ENCODE data around the gene TEX14. TPM values are rescaled to one million over a fixed set of nuclear protein-coding genes. Genes with fewer than 3 reads are reported as not detected.
"Not testable (repeated sequence)": the region's sequence is repeated elsewhere in the genome, so short reads cannot be mapped to it uniquely, and the experiment has no call there.

Gene TEX14
- total RNA-seq, 1 donor from 2014 or later = 0.76 TPM

DNA sequence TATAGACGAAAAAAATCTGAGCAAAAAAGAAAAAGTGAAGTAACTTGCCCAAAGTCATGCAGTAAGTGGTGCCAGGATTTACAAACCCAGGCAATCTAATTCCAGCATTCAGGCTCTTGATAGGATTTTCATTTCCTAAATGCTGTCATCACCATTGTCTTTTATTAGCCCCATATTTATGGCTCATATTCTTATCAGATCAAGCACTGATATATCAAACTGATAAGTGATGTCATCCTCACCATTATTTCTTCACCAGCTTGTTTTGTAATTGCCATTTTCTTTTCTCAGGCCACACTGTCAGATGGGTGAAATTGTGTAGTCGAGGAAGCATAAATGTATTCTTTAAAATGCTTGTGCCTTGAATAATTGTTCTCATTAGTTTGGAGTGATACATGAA lies 1.9 kb upstream of the TEX14 start:
- intact Hi-C loops (cut with DNase I) = no loop called here
- ATAC-seq (no peak), DNase-seq (ENCODE audit: low spot score) (no peak)

DNA sequence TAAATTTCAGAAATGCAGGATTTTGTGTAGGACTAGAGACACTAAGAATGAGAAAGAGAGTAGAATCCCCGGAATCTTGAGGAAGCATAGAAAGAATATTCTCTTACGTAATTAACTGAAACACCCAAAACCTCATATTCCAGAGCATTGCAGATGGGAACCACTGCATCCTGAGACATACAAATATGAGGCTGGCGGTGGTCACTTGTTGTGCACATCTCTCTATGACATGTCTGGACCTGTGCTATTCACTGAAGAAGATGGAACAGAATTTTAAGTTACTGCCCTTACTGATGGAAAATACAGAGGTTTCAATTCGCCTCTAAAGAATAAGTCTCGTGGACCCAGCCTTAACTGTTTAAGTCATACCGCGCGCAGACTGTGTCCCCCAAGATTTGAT lies 1.4 kb upstream of the TEX14 start:
- ATAC-seq (no peak), DNase-seq (ENCODE audit: low spot score) (no peak)
- intact Hi-C loops (cut with DNase I) = no loop called here

GRCh38 chr17:58692239-58693055 lies 602 bp upstream of the TEX14 start, which contains the start of gene RAD51C:
Gene RAD51C, plus strand, starts transcription at chr17:58692602. Its CDS starts 42 bp downstream, at chr17:58692644.
- ATAC-seq (peak; percentile 99), DNase-seq (ENCODE audit: low spot score) (peak; percentile 90)
- intact Hi-C loops (cut with DNase I) = no loop called here

DNA sequence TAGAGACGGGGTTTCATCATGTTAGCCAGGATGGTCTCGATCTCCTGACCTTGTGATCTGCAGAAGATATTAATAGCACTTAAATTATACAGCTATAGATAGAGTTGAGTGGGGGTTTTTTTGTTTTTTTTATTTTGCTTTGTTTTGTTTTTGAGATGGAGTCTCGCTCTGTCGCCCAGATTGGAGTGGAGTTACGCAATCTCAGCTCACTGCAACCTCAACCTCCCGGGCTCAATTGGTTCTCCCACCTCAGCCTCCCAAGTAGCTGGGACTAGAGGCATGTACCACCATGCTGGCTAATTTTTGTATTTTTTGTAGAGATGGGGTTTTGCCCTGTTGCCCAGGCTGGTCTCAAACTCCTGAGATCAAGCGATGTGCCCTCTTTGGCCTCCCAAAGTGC lies 1.8 kb downstream of the TEX14 start:
- intact Hi-C loops (cut with DNase I); DNase-seq (ENCODE audit: low spot score): not testable (repeated sequence)

DNA sequence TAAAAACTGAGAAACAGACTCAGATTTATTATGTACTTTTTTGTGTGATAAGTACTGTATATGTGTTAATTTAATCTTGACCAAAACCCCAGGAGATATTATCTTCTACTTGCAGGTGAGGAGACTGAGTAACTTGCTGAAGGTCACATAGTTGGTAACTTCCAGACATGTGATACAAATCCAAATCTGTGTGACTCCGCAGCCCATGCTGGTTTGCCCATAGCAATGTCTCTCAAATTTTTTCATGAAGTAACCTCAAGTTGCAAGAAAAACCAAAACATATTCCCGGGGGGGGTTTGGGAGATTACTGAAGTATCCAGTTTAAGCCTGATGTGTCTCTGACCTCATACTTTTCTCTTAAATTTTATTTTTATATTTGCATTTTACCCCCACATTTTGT lies 3.3 kb downstream of the TEX14 start:
- intact Hi-C loops (cut with DNase I) = no loop called here
- ATAC-seq (no peak), DNase-seq (ENCODE audit: low spot score) (no peak)

More for the DNA sequence above, 1.8 kb downstream of the TEX14 start:
- ATAC-seq = not testable (repeated sequence)

DNA sequence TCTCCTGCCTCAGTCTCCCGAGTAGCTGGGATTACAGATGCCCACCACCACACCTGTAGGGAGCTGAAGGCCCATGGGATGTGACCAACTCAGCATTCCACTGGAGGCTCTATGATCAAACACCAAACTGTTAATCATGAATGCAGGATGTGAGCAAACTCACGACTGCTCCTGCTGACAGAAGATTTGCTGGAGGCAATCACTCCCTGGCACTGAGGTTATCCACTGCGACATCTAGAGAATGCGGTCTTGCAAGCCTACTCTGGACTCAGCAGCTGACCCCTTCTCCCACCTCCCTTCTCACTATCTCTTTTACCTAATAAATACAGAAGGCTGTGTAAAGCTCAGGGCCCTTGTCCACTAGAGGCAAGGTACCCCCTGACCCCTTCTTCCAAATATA lies 4.9 kb downstream of the TEX14 start:
- intact Hi-C loops (cut with DNase I) = no loop called here
- no peak for DNase-seq (ENCODE audit: low spot score)
- no peak for ATAC-seq

- DNase-seq (ENCODE audit: low spot score); ATAC-seq; intact Hi-C loops (cut with DNase I): not testable (repeated sequence)
Measured at GRCh38 chr17:58684462-58684861, 7.4 kb downstream of the TEX14 start.

- ATAC-seq = no peak
- no peak for DNase-seq (ENCODE audit: low spot score)
- intact Hi-C loops (cut with DNase I) = no loop called here
Measured at GRCh38 chr17:58684003-58684402, 7.8 kb downstream of the TEX14 start.

DNA sequence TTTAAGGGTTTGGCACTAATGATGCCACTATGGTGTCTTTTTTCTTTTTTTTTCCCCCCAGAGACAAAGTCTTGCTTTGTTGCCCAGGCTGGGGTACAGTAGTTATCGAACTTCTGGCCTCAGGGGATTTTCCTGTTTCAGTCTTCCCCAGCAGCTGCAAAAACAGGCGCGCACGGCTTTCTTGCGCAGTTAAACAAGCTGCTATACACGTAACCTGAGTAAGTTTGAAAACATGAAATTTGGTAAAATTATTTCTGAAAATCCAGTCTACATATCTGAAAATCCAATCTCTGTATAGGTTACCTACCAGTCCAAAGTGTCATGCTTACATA lies 11.8 kb downstream of the TEX14 start:
- DNase-seq (ENCODE audit: low spot score) (no peak), ATAC-seq (peak; percentile 71)
- intact Hi-C loops (cut with DNase I) = no loop called here

GRCh38 chr17:58679263-58680037 lies 12.4 kb downstream of the TEX14 start:
- DNase-seq (ENCODE audit: low spot score) = no peak
- intact Hi-C loops (cut with DNase I) = no loop called here
- ATAC-seq = peak; percentile 72

- intact Hi-C loops (cut with DNase I); DNase-seq (ENCODE audit: low spot score); ATAC-seq: not testable (repeated sequence)
Measured at GRCh38 chr17:58678287-58678686, 13.6 kb downstream of the TEX14 start.

DNA sequence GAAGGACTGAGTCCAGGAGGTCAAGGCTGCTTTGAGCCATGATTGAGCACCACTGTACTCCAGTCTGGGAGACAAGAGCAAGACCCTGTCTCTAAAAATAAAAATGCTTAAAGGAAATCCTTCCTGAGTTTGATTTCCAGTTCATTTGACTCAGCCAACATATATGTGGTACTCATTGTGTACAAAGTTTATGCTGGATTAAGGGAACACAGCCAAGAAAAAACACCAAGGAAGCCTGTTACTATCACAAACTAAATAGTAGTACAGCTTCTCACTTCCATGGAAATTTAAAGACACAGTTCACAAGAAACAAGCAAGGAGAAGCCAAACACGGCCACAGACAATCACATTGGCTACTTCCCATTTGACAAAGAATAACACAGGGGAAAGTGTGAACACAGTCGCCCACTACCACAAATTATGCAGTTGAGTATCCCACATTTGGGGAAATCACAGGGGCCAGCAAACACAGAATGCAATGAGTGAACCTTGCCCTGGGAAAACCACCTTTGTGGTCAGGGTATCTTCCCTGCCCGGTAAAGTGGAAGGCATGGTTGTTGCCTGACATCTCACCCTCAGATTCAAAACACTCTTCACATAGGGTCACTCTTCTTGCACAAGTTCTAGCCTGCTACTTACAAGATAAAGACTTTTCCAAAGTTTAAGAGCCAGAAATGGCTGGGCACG lies 14.5 kb downstream of the TEX14 start:
- DNase-seq (ENCODE audit: low spot score) = no peak
- intact Hi-C loops (cut with DNase I) = no loop called here
- ATAC-seq = no peak

DNA sequence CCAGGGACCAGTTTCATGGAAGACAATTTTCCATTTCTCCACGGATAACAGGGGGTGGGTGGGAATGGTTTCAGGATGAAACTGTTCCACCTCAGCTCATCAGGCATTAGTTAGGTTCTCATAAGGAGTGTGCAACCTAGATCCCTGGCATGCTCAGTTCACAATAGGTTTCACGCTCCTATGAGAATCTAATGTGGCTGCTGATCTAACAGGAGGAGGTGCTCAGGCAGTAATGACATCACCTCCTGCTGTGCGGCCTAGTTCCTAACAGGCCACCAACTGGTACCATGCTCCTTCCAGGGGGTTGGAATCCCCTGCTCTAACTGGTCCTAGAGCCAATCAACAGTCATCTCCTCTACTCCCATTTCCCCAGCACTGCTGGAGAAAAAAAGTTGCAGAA lies 19.9 kb downstream of the TEX14 start:
- no peak for ATAC-seq
- no peak for DNase-seq (ENCODE audit: low spot score)
- intact Hi-C loops (cut with DNase I) = no loop called here

DNA sequence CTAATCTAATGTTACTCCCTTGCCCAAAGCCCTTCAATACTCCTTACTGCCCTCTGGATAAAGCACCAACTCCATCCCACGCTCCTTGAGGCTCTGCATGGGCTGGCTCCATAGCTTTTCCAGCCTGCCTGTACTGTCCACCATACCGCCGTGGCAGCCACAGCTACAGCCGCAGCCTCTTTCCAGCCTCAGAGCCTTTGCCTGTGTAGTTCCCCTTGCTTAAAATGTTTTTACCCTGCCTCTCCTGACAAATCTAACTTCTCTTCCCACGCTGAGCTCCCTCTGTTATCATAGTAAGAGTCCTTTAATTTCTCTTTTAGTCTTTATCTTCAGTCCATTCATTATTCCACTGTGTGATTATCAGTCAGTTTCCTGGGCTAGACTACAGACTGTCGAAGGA lies 22.0 kb downstream of the TEX14 start:
- no peak for ATAC-seq
- intact Hi-C loops (cut with DNase I) = no loop called here
- no peak for DNase-seq (ENCODE audit: low spot score)

DNA sequence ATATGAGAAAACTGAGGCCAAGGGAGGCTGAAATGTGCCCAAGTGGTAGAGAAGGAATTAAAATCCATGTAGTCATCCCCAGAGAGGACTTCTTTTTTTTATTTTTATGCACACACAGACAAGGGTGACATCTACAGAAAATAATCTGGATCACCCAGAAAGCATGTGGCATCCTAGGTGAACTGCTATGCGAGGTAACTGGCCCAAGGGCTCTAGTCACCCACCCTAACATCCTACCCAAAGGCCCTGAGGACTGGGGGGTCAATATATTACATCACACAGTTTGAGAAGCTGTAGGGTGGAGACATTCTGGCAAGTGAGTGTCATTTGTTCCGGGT lies 23.3 kb downstream of the TEX14 start:
- intact Hi-C loops (cut with DNase I) = no loop called here
- DNase-seq (ENCODE audit: low spot score) (no peak), ATAC-seq (no peak)

- intact Hi-C loops (cut with DNase I) = no loop called here
- no peak for ATAC-seq
- no peak for DNase-seq (ENCODE audit: low spot score)
Measured at GRCh38 chr17:58667934-58668597, 23.8 kb downstream of the TEX14 start.

DNA sequence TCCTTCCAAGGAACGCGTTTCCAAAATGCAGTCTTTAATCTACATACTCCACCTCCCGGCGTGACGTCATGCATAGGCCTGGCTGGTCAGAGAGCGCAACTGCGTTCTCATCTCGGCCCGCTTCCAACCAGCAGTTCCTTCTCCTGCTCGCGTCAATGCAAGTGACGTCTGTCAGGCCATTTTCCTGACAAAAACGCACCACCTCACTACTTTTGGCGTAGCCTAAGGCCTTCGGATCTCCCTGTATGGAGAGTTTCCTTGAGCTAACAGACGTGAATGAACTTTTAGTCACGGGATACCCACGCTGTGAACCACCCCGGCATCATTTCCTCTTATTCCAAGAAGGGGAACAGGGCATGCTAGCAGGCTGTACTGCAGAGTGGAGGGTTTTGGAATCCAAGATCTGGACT lies 25.0 kb downstream of the TEX14 start:
- DNase-seq (ENCODE audit: low spot score) = peak; percentile 84
- intact Hi-C loops (cut with DNase I) = no loop called here
- ATAC-seq = peak; percentile 89

GRCh38 chr17:58665946-58666857 lies 25.6 kb downstream of the TEX14 start:
- ATAC-seq = no peak
- no peak for DNase-seq (ENCODE audit: low spot score)
- intact Hi-C loops (cut with DNase I) = no loop called here

All from sciatic nerve (tissue), 2 donors.